HG03103 (cell line): ENCODE measurements around the gene GNA15.
"Not testable (repeated sequence)": the region's sequence is repeated elsewhere in the genome, so short reads cannot be mapped to it uniquely, and the experiment has no call there.

Experiments used
- ATAC-seq: cut with Tn5 transposase; IDR thresholded peaks from one replicate; pipeline ENCODE4 v1.9.1; 2021; ENCODE audit warnings: low read depth; ENCODE audit not compliant: unreplicated experiment

Gene GNA15

GRCh38 chr19:3167533-3168272 is 31.9 kb downstream of the GNA15 start:
- no peak for ATAC-seq

- no peak for ATAC-seq
Observed at GRCh38 chr19:3171894-3172672, 36.2 kb downstream of the GNA15 start.

GRCh38 chr19:3172673-3173000 is 36.8 kb downstream of the GNA15 start:
- ATAC-seq = not testable (repeated sequence)

- ATAC-seq = no peak
Observed at GRCh38 chr19:3175781-3176714, 40.2 kb downstream of the GNA15 start.

GRCh38 chr19:3176715-3177501 is 41.1 kb downstream of the GNA15 start:
- no peak for ATAC-seq

- ATAC-seq = no peak
Observed at GRCh38 chr19:3178377-3178972, 42.6 kb downstream of the GNA15 start, which contains the start of gene S1PR4. TSS of gene S1PR4 (plus strand) at chr19:3178769. CDS start at chr19:3178793, 24 bp downstream.

GRCh38 chr19:3178973-3179738 is 43.3 kb downstream of the GNA15 start:
- no peak for ATAC-seq

GRCh38 chr19:3179739-3180293 is 44.0 kb downstream of the GNA15 start:
- ATAC-seq = no peak

GRCh38 chr19:3183721-3184641 is 48.1 kb downstream of the GNA15 start:
- ATAC-seq = no peak

GRCh38 chr19:3184847-3185460 is 49.1 kb downstream of the GNA15 start:
- ATAC-seq = peak; percentile 11

- peak; percentile 59 for ATAC-seq
Observed at GRCh38 chr19:3185461-3186159, 49.8 kb downstream of the GNA15 start, which contains the start of gene NCLN. TSS of gene NCLN (plus strand) at chr19:3185930. CDS start at chr19:3186031, 101 bp downstream.

- peak; percentile 17 for ATAC-seq
Observed at GRCh38 chr19:3186160-3186688, 50.4 kb downstream of the GNA15 start.

- ATAC-seq = no peak
Observed at GRCh38 chr19:3186891-3187661, 51.2 kb downstream of the GNA15 start.

GRCh38 chr19:3187662-3188511 is 52.1 kb downstream of the GNA15 start:
- ATAC-seq = no peak
